ENCODE measurements around the gene PLPP7.
"Not testable (repeated sequence)": the region's sequence is repeated elsewhere in the genome, so short reads cannot be mapped to it uniquely, and the experiment has no call there.

Gene PLPP7

GRCh38 chr9:131289301-131290035 is at the start of gene PLPP7:
Gene PLPP7 (plus strand): TSS chr9:131289723. CDS start chr9:131289998, 275 bp downstream.
- no peak for DNase-seq

GRCh38 chr9:131240047-131240921 is 49.2 kb upstream of the PLPP7 start:
- DNase-seq = no peak

GRCh38 chr9:131244331-131244730 is 45.2 kb upstream of the PLPP7 start:
- not testable (repeated sequence) for DNase-seq

GRCh38 chr9:131246618-131247017 is 42.9 kb upstream of the PLPP7 start:
- no peak for DNase-seq

- DNase-seq = no peak
Observed at GRCh38 chr9:131252120-131252519, 37.4 kb upstream of the PLPP7 start.

GRCh38 chr9:131253891-131254491 is 35.5 kb upstream of the PLPP7 start:
- DNase-seq = no peak

- no peak for DNase-seq
Observed at GRCh38 chr9:131254626-131255025, 34.9 kb upstream of the PLPP7 start.

- DNase-seq = no peak
Observed at GRCh38 chr9:131255676-131256197, 33.8 kb upstream of the PLPP7 start.

- DNase-seq = no peak
Observed at GRCh38 chr9:131257266-131258025, 32.1 kb upstream of the PLPP7 start.

- no peak for DNase-seq
Observed at GRCh38 chr9:131258186-131258585, 31.3 kb upstream of the PLPP7 start.

GRCh38 chr9:131258698-131259431 is 30.7 kb upstream of the PLPP7 start:
- no peak for DNase-seq

- DNase-seq = no peak
Observed at GRCh38 chr9:131259432-131259898, 30.1 kb upstream of the PLPP7 start.

- no peak for DNase-seq
Observed at GRCh38 chr9:131259916-131260597, 29.5 kb upstream of the PLPP7 start.

GRCh38 chr9:131260751-131261452 is 28.6 kb upstream of the PLPP7 start:
- no peak for DNase-seq

- no peak for DNase-seq
Observed at GRCh38 chr9:131262327-131263032, 27.0 kb upstream of the PLPP7 start.

- not testable (repeated sequence) for DNase-seq
Observed at GRCh38 chr9:131263033-131263343, 26.5 kb upstream of the PLPP7 start.

- DNase-seq = peak; percentile 21
Observed at GRCh38 chr9:131263701-131264100, 25.8 kb upstream of the PLPP7 start.

GRCh38 chr9:131264231-131264630 is 25.3 kb upstream of the PLPP7 start:
- DNase-seq = peak; percentile 66

- DNase-seq = peak; percentile 69
Observed at GRCh38 chr9:131266266-131267229, 23.0 kb upstream of the PLPP7 start.
